IPS DF 4.7 (cell line): ENCODE data around the gene FZR1.

Experiments used
- DNase-seq: peaks from one replicate; pipeline ENCODE4 v3.0.0-alpha.2; 2013; ENCODE audit warnings: low spot score; ENCODE audit errors: extremely low read depth

The FZR1 gene

DNA sequence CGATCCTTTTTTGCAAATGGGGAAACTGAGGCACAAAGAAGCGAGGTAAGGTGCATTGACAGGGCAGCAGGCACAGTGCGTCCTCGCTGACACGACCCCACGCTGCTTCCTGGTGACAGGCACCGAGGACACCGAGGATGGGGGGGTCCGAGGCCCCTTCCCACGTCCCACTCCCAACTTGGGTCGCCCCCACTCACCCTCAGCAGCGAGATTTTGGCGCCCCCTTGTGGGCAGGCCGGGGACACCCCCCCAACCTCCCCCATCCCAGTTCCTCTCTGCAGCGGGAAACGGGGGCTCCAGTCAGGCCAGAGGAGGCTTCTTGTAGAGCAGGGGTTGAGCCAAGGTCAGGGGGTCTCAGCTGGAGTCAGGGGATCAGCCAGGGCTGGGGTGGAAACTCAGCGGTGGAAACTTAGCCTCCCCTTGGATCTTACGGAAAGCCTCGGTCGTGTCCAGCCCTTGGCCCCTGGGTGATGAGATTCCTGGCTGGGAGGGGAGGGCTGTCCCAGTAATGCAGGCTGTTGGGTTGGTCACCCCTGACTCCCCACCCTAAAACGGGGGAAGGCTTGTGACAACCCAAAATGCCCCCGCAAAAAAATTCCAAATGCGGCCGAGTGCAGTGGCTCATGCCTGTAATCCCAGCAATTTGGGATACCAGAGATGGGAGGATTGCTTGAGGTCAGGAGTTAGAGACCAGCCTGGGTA, 34.0 kb upstream of the FZR1 start:
- no peak for DNase-seq

DNA sequence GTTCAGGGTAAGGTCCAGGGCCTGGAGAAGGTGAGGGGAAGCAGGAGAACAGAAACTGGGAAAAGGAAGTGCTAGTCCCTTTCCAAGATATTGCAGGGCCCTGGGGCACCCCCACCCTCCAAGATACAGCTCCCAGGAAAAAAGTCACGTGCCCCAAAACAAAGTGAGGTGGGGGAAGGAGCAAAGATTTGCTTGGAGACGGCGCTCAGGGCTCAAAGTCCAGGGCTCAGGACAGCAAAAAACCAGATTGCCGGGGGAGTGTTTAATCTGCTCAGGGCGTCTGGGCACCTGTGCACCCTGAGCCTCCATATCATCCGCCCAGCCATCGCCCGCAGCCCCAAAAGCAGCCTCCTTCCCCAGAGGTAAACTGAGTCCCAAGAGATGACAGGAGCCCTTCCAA, 32.1 kb upstream of the FZR1 start:
- DNase-seq, result no peak

DNA sequence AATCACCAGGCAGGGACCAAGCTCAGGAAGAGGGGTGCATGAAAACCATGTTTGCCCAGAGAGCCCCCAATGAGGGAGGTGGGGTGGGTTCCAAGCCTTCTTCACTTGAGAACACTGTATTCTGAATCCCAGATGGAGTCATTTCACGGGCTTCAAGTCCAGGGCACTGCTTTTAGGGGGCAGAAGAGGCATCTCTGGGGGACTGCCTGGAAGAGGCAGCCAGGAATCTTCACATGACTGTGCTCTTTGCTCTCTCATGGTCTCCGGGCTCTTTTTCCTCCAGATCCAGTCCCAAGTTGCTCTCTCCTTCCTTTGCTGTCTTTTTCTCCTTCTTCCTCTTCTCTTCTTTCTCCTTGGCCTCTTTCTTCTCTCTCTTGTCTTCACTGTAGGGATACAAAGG, 31.5 kb upstream of the FZR1 start:
- DNase-seq, result no peak

DNA sequence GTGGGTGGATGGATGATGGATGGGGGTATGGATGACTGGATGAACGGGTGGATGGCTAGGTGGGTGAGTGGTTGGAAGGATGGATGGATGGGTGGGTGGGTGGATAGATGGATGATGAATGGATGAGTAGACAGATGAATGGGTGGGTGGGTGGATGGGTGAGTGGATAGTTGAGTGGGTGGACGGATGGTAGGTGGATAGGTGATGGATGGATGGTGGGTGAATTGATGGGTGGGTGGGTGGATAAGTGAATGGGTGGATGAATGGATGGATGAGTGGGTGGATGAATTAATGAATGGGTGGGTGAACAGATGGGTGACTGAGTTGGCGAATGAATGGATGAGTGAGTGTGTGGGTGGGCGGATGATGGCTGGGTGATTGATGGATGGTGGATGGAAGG, 30.7 kb upstream of the FZR1 start:
- no peak for DNase-seq

DNA sequence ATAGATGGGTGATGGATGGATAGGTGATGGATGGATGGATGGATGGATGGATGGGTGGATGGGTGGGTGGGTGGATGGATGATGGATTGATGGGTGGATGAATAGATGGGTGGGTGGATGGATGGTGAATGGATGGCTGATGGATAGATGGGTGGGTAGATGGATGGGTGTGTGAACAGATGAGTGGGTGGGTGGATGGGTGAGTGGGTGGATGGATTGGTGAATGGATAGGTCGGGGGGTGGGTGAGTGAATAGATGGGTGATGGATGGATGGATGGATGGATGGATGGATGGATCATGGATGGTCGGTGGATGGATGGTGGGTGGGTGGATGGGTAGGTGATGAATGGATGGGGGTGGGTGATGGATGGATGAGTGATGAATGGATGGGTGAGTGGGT, 29.3 kb upstream of the FZR1 start:
- DNase-seq, result no peak

- DNase-seq, result no peak
Measured at GRCh38 chr19:3477506-3477905, 28.6 kb upstream of the FZR1 start.

DNA sequence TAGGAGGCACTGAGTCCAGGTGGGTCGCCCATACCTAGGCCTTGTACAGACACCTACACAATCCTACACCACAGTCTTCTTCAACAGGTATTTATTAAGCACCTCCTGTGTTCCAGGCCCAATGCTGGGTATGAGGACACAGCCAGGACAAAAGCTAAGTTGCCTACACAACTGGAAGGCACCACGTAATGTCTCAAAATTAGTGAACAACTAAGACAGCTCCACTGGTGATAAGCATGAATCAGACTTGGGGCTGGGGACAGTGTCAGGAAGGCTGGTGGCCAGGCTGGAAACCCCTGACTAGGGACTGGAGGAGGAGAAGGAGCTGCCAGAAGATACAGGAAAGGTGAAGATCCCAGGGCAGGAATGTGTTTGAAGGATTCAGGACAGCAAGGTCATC, 28.2 kb upstream of the FZR1 start:
- no peak for DNase-seq

GRCh38 chr19:3478409-3479176, 27.5 kb upstream of the FZR1 start:
- DNase-seq, result no peak

DNA sequence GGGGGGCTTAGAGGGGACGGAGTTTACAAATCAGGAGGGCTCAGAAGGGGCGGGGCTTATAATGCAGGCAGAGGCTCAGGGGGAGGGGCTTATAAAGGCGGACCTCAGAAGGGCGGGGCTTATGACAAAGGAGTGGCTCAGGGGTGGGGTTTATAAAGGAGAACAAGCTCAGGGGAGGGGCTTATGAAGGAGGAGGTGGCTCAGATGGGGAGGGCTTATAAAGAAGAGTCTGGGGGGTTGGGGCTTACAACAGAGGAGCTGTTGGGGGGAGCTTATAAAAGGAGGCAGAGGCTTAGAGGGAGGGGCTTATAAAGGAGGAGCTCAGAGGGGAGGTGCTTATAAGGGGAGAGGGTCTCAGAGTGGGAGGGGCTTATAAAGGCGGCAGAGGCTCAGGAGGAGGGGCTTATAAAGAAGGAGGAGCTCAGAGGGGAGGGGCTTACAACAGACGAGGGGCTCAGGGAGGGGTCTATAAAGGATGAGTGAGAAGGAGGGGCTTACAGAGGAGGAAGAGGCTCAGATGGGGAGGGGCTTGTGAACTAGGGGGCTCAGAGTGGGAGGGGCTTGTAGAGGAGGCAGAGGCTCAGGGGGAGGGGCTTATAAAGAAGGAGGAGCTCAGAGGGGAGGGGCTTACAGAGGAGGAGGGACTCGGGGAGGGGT, 26.8 kb upstream of the FZR1 start:
- DNase-seq, result no peak

- DNase-seq, result no peak
Measured at GRCh38 chr19:3479834-3480215, 26.3 kb upstream of the FZR1 start.

DNA sequence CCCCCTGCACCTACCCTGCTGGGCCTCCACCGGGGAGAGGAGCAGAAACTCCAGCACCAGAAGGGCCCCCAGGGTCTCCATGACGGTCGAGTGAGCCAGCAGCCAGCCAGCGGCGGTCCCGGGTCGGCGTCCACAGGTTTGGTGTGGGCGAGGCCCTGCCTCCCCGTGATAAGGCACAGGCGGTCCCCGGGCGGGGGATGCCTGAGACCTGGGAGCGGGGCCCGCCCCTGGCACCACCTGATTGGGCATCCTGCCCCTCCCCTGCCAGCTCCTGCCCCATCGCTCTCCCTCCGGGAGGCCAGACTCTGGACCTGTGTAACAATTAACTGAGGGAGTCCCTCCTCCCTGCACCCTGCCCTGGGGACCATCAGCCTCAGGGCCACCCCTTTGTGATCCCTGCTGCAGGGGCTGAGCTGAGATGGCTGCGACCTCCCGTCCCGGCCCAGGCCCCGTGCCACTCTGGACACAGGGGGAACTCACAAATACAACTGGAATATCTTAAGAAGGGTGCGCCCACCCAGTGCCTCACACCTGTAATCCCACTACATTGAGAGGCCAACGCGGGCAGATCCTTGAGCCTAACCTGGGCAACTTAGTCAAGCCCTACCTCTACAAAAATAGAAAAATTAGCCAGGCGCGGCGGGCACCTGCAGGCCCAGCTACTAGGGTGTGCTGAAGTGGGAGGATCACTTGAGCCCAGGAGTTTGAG, 25.6 kb upstream of the FZR1 start, which contains the start of gene SMIM24:
Gene SMIM24 (minus strand): TSS at position 143 of the 709 bp plus-strand sequence. CDS start 62 bp downstream, at position 81.
- no peak for DNase-seq

GRCh38 chr19:3481241-3482090, 24.6 kb upstream of the FZR1 start:
- DNase-seq, result no peak

DNA sequence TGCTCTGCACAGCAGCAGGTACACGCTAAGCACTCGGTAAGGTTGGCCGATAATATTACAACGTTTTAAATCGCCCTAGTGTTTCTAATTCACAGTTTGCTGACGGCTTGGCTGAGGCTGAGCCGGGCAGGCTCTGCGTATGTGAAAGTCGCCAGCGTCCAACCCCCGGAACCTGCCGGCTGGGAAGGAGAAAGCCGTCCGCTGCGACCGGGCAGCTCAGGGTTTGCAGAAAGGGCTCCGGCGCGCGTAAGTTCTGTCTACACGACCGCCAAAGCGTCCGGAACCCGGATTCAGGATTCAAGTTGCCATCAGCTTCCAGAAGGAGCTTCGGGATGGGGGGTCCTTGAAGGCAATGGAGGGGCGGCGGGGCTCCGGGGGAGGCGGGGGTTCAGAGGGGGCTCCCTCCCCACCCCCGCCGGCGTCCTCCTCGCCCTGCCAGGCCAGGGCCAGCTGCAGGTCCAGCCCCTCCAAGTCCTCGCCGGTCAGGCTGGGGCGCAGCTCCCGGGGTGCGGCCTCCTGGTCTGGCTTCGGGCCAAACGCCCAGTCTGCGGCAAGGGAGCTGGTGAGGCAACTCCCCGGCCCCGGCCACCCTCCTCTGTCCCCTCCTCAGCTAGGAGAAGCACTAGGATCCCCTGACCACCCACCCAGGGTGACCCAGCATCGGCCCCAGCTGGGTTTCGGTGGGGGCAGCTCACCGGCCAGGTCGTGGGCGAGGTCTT, 23.4 kb upstream of the FZR1 start:
- DNase-seq, result no peak

DNA sequence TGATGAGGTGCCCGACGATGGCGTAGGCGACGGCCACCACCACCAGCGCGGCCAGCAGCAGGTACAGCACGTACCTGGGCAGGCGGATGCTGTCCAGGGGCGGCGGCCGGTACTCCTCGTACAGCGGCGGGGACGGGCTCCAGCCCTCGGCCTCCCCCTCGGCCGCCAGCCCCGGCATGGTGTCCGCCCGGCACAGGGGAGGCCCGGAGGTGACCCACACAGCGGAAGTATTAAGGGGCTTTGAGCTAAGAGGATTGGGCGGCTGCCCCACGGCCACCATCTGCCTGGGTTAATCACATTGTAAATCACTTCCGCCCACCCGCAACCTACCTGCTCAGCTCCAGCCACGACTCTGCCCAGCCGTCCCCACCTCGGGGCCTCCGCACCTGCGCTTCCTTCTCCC, 22.9 kb upstream of the FZR1 start, which contains the start of gene SMIM44:
Gene SMIM44 (minus strand): TSS at position 216 of the 403 bp plus-strand sequence. CDS start 38 bp downstream, at position 178.
- no peak for DNase-seq

DNA sequence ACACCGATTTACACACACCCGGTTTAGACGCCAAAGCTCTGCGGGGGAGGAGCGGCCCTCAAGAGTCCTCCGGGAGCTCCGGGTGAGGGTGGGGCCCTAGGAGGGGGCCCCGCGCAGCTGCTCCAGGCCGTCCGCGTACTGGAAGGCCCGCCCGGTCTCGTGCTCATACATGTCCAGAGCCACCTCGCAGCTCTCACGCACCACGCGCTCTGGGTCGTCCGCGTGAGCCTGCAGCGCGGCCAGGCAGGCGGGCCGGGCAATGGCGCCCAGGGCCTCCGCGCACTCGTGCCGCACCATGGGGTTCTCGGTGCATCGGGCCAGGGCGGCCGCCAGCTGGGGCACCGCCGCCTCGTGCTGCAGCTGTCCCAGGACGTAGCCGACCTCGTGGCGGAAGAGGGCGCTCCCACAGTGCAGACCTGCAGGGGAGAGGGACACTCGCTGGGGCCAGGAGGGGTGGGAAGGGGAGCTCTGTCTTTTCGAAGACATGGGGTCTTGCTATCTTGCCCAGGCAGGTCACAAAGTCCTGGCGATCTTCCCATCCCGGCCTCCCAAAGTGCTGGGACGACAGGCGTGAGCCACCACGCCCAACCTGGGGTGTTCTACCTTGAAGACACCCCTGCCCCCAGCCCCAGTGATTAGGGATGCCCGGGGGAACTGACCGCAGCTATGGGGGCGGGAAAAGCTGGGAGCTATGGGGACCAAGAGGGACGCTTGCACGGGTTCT, 14.6 kb upstream of the FZR1 start:
- DNase-seq, result no peak

DNA sequence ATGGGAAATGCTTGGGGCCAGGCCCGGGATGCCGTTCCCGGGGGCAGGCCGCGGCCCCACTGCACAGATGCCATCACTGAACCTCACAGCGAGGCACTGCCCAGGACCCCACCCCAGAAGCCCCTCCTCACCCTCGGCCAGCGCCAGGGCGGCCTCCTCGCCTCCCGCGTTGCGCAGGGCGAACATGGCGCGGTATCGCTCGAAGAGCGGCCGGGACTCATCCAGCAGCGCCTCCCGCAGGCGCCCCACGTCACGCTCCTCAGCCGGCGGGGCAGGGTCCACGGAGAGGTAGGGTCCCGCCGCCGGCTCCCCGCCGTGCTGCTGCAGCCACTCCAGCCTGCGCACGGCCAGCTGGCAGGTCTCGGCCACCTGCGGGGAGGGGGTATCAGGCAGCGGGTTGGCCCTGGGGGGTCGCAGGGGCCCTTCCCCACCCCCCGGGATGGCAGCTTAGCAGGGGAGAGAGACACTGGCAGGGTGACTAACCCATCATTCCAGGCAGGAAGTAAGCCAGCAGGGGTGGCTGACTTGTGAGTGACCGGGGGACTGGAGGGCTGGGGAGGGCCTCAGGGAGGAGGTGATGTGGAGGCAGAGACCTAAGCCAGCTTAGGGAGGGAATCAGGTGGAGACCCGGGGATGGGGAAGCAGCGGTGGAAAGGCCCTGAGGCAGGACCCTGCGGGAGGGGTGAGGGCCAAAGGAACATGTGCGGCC, 13.8 kb upstream of the FZR1 start:
- no peak for DNase-seq

DNA sequence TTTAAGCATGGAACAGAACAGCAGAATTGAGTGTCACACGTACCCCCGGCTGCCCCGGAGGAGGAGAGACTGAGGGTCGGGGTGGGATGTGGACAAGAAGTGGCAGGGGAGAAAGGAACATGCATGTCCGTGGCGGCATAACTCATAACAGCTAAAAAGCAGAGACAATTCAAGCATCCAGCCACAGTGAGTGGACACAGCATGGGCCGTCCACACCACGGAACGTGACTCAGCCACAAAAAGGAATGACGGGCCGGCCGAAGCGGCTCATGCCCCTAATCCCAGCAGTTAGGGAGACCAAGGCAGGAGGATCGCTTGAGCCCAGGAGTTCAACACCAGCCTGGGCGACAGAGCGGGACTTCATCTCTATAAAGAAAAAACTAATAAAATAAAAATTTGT, 13.2 kb upstream of the FZR1 start:
- no peak for DNase-seq

DNA sequence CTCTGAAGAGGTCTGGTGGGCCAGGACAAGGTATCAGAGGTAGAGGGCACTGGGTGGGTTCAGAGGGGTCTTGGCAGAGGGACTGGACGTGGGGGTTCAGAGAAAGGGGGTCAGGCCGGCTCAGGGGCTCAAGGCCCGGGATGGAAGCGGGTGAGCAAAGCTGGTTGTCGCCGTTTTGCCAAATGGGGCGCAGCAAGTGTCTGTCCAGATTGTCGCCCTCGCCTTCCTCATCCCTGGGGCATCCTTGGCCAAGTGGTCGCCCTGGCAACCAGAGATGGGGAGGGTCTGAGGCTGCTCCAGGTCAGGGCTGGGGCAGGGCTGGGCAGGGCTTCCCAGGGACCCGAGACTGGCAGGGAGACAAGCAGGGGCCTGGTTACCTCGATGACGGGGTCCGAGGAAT, 12.5 kb upstream of the FZR1 start:
- DNase-seq, result no peak

- no peak for DNase-seq
Measured at GRCh38 chr19:3494051-3494450, 12.1 kb upstream of the FZR1 start.
